PC-3 (cell line): ENCODE results near the gene TMC6.

Experiments
- EZH2 ChIP-seq: fragments of 300-600 bp; sonication (generic); IDR thresholded peaks from one replicate; pipeline ENCODE4 v1.6.1; 2017; ENCODE audit warnings: antibody characterized with exemption, mild to moderate bottlenecking, low read length; ENCODE audit not compliant: unreplicated experiment
- EZH2phosphoT487 ChIP-seq: fragments of 300-600 bp; sonication (generic); IDR thresholded peaks from 2 replicates; pipeline ENCODE4 v1.6.1; 2018; ENCODE audit warnings: mild to moderate bottlenecking, antibody characterized with exemption, low read length, borderline replicate concordance
- TF ChIP-seq, protein P1 (sequence below): fragments of 300-600 bp; sonication (generic); conservative IDR thresholded peaks from 2 replicates; pipeline ENCODE4 v1.5.1; 2017; ENCODE audit warnings: antibody characterized with exemption, low read depth, mild to moderate bottlenecking, low read length

DNA sequence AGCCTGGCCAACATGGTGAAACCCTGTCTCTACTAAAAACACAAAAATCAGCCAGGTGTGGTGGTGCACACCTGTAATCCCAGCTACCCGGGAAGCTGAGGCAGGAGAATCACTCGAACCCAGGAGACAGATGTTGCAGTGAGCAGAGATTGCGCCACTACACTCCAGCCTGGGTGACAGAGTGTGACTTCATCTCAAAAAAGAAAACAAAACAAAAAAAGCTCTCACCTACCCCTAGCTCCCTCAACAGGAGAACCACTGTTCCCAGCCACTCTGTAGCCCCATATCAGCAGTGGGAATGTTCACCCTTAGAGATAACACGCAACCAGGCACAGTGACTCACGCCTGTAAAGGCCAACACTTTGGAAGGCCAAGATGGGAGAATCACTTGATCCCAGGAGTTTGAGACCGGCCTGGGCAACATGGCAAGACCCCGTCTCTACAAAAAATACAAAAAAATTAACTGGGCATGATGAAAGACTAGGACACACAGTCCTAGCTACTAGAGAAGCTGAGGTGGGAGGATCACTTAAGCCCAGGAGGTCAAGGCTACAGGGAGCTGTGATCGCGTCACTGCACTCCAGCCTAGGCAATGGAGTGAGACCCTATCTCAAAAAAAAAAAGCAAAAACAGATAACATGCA is 7.4 kb upstream of the TMC6 start:
- TF ChIP-seq, protein P1, sequence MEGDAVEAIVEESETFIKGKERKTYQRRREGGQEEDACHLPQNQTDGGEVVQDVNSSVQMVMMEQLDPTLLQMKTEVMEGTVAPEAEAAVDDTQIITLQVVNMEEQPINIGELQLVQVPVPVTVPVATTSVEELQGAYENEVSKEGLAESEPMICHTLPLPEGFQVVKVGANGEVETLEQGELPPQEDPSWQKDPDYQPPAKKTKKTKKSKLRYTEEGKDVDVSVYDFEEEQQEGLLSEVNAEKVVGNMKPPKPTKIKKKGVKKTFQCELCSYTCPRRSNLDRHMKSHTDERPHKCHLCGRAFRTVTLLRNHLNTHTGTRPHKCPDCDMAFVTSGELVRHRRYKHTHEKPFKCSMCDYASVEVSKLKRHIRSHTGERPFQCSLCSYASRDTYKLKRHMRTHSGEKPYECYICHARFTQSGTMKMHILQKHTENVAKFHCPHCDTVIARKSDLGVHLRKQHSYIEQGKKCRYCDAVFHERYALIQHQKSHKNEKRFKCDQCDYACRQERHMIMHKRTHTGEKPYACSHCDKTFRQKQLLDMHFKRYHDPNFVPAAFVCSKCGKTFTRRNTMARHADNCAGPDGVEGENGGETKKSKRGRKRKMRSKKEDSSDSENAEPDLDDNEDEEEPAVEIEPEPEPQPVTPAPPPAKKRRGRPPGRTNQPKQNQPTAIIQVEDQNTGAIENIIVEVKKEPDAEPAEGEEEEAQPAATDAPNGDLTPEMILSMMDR = no peak
- TF ChIP-seq EZH2 (no peak), EZH2phosphoT487 (no peak)
